HG03520 (cell line): Measurements from ENCODE around the gene SPINDOC.

Source experiments
- ATAC-seq: cut with Tn5 transposase; IDR thresholded peaks from one replicate; pipeline ENCODE4 v1.9.1; 2021; ENCODE audit warnings: mild to moderate bottlenecking, moderate library complexity; ENCODE audit not compliant: unreplicated experiment

Gene SPINDOC

GRCh38 chr11:63832336-63832735, 19.1 kb downstream of the SPINDOC start:
- ATAC-seq, result no peak

- no peak for ATAC-seq
These were observed 19.8 kb downstream of the SPINDOC start for GRCh38 chr11:63833048-63833447.

DNA sequence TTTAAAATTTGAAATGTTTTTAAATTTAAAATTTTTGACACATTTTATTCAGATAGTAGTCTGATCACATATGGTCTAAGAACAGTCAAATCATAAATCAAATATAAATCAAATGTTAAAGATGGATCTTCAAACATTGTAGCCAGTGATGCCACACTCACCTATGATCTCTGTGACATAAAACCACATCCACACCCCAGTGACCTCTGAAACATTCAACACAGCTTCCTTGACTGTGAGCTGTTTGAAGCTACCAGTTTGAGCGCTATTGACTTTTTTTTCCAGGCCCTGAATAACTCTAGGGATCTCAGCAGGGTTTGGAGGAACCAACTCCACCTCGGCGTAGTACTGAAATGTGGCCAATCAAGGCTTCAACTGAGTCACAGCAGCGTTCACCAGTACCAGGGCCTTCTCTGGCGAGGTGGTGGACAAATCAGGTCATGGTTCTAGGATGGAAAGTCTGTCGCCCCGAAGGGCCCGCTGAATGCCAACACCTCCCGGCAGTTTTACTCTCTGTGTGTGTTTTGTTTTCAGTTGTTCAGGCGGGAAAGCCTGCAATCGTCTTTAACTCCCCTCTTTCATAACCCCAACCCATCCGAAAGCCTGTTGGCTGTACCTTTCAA, 21.4 kb downstream of the SPINDOC start:
- ATAC-seq, result no peak

DNA sequence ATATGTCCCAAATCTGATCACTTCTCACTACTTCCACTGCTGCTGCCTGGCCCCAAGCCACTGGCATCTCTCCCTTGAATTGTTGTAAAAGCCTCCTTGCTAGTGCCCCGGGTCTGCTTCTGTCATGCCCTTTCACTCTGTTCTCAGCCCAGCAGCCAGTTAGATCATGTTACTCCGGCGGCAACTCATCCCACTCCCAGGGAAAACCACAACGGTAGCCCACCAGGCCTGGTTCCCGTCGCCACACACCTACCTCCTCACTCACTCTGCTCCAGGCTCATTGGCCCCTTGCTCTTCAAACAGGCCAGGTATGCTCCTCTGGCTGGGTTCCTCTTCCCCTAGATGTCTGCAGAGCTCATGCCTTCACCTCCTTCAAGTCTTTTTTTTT, 21.9 kb downstream of the SPINDOC start:
- ATAC-seq, result no peak

- no peak for ATAC-seq
These were observed 23.9 kb downstream of the SPINDOC start for GRCh38 chr11:63837027-63837688.

- ATAC-seq, result no peak
These were observed 24.5 kb downstream of the SPINDOC start for GRCh38 chr11:63837739-63838138.

GRCh38 chr11:63838150-63838677, 25.0 kb downstream of the SPINDOC start:
- no peak for ATAC-seq

GRCh38 chr11:63838678-63839507, 25.6 kb downstream of the SPINDOC start, which contains the start of gene MARK2:
Gene MARK2 (plus strand): TSS chr11:63839110. CDS start chr11:63839507, 397 bp downstream.
- peak; percentile 67 for ATAC-seq

GRCh38 chr11:63839508-63840355, 26.5 kb downstream of the SPINDOC start:
- ATAC-seq, result no peak

GRCh38 chr11:63840356-63841060, 27.3 kb downstream of the SPINDOC start:
- no peak for ATAC-seq

DNA sequence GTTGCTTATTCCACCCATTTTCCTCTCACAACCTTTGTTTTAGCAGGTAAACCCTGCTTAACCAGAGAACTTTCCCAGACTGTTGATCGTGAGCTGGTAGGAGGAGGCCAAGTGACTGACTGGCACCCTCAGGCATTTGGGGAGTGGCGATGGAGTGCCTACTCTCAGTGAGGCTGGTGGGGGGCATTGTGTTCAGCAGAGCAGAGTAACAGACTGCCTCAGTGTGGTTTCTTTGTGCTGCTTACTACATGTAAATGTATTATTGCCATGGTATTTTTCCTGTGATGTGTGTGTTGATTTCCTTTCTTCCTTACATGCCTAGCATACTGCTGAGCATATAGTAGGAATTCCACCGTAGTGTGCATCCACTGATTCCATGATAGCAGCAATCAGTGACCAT, 28.3 kb downstream of the SPINDOC start:
- no peak for ATAC-seq

DNA sequence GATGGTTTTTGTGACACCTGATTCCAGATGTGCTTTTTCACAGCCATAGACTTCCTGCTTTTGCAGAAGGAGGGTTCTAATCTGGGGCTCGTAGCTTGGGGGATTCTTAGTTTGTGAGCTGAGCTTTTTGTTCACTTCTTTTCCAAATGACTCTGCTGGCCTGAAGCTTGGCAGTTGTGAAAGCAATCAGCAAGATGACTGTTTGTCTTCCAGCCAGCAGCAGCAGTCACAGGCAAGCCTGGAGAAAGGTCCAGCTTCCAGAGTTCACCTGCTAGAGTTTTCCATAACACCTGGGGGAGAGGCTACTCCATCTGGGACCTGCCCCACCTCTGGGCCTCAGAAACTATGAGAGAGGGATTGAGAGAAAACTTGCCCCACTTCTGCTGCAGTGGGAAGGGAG, 29.8 kb downstream of the SPINDOC start:
- ATAC-seq, result no peak

DNA sequence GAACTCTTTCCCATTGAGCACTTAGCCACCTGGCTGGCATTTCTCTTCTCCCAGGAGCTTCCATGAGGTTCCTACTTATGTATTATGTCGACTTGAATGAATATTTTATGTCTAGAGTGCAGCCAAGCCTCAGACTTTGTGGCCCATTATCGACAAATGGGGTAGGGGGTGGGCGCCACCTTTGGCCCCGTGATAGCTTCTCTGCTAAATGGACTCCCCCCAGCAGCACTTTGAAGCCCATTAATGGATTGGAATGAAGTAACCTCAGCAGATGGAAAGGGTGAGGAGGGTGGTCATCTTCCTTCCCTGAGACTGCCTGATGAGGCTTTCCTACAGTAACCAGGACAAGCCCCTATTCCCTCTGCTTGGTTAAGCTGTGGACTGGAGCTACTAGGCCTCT, 31.6 kb downstream of the SPINDOC start:
- ATAC-seq, result no peak

DNA sequence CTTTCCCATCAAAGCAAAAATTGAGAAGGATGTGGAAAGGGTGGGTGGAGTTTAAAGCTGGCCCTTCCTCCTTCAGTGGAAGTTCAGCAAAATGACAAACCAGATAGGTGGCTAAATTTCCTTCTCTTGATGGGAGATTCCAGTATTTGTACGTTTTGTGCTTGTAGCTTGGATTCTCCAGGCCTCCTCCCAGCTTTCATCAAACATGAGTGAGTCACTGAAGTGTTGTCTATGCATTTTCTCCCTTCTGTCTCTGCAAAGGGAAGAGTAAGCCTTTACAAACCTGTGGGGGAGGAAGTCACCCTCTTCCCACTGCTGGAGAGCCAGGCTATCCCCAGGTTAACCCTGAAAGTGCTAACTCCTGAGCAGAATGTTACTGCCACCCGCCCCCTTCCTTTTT, 32.0 kb downstream of the SPINDOC start:
- ATAC-seq, result no peak

DNA sequence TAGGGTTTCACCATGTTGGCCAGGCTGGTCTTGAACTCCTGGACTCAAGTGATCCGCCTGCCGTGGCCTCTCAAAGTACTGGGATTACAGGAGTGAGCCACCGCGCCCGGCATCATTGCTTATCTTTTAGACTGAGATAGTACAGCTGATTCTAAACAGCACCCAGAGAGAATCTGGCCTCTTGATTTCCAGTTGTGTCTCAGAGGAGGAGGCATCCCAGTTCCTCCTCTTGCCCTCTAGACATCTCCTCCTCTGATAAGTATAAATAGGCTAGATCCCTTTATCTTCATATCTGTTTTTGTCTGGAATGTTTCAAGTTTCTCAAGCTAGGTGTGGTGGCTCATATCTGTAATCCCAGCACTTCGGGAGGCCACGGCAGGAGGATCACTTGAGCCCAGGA, 32.7 kb downstream of the SPINDOC start:
- ATAC-seq, result no peak

GRCh38 chr11:63846897-63847296, 33.6 kb downstream of the SPINDOC start:
- no peak for ATAC-seq

- no peak for ATAC-seq
These were observed 34.1 kb downstream of the SPINDOC start for GRCh38 chr11:63847363-63847762.

GRCh38 chr11:63849691-63850090, 36.4 kb downstream of the SPINDOC start:
- ATAC-seq, result no peak

DNA sequence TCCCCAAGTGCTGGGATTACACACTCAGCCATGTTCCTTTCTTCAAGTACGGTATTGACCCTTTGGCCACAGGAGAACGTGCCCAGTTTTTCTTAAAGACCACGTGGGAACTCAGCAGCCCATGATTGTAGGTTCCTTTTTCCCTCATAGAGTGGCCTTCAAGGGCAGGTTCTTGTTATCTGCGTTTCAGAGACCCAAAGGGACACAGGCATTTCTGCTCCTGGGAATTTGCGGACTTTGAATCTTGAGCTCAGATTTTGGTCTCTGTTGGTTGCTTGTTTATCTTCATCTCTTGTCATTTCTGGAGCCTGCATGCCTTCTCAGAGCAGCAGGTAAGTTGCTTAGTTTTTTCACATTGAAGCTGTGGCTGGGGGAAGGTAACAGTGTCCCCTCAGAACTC, 37.7 kb downstream of the SPINDOC start:
- no peak for ATAC-seq

DNA sequence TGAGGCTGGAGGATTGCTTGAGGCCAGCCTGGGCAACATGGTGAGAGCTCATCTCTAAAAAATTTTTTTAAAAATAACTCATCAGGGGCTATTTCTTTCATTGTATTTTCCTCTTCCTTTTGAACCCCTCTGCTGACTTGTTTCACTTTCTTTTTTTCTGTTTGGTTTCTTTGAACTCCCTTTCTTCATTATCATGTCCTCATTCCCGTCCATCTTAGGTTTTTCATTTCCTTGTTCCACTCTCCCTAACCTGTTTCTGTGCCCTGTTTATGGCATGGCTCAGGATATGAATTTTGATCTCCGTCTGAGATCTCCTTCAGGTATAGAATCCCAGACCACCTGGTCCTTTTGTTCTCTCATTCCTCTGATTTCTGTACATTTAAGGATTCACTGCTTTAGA, 38.1 kb downstream of the SPINDOC start:
- no peak for ATAC-seq
